ENCODE measurements around the gene TNNT3.

TNNT3 gene

GRCh38 chr11:1964348-1964747 lies 44.8 kb downstream of the TNNT3 start:
- no peak for DNase-seq

GRCh38 chr11:1964955-1965354 lies 45.5 kb downstream of the TNNT3 start:
- no peak for DNase-seq

DNA sequence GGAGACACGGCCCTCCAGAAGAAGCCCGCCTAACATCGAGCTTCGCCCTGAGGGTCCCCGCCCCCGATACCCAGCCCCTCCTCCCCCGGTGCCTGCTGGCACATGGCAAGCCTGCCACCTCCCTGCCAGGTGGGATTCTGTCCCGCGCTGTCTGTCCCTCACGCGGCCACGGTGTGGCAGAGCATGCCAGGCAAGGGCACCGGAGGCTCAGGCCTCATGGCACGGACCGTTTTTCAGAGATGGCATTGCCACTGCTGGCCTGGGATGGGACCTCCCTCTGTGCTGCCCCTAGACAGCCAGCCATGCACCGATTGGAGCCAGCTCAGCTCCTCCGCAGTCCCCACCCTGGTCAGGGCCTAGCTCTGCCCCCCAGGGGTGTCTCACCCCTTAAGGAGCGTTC lies 47.0 kb downstream of the TNNT3 start:
- no peak for DNase-seq

DNA sequence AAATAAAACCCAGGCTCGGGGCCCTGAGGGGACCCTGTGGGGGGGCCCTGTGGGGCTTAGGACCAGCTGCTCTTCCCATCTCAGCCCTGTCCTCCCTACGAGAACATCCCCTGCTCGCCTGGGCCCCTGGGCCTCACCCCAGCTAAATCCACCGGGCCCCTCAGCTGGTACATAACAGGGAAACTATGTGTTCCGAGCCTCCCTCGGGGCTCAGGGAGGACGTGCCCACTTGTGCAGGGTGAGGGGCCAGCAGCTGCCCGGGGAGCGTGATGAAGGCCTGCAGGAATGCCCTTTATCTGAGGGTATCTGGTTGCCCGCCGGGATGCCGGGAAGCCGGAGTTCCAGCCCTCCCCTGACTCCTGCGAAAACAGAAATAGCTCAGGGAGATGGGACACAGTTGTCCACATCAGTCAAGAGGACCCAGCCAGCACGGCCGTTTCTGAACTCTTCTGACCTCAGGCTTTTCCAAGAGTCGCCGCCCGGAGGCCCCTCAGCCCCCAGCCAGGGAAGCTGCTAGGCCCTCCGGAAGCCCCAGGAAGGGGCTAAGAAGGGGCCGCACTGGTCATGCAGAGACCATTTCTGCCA lies 48.2 kb downstream of the TNNT3 start:
- no peak for DNase-seq

GRCh38 chr11:1968454-1969002 lies 49.0 kb downstream of the TNNT3 start:
- DNase-seq = no peak

- no peak for DNase-seq
Measured at GRCh38 chr11:1969035-1969434, 49.5 kb downstream of the TNNT3 start.

- no peak for DNase-seq
Measured at GRCh38 chr11:1969776-1970175, 50.3 kb downstream of the TNNT3 start.

- no peak for DNase-seq
Measured at GRCh38 chr11:1970956-1971355, 51.5 kb downstream of the TNNT3 start.

GRCh38 chr11:1975185-1975584 lies 55.7 kb downstream of the TNNT3 start:
- DNase-seq = no peak

DNA sequence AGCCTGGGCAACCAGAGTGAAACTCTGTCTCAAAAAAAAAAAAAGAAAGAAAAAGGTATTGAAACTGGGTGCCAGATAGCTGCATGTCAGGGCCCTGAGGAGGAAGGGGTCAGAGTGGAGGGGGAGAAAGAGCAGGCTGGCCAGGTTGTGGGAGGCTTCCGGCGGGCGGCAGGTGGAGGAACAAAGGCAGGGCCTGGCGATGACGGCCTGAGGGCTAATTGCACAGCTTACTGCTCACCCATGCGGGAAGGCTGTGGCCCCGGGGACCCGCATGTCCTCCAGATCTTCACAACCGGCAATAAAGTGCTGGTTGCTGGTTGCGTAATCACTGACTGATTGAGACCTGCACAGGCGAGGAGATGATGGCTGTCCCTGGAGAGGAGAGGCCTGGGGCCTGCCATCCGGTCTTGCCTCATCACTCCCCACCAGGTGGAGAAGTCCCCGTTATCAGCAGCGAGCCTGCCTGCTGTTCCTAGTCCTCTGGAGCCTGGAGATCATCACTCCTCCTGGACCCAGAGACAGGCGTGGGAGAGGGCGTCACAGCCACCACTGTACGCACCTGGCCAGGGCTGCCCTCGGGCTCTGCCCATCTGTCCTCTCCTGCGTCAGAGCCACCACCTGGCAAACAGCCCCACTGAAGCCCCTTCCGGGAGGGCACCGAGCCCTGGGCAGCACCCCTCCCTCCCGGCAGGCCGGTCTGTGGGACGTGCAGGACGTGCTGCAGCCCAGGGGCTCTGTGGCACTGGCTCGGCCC lies 59.4 kb downstream of the TNNT3 start:
- no peak for DNase-seq

- no peak for DNase-seq
Measured at GRCh38 chr11:1979607-1980006, 60.1 kb downstream of the TNNT3 start.

GRCh38 chr11:1982873-1983600 lies 63.5 kb downstream of the TNNT3 start:
- DNase-seq = no peak

GRCh38 chr11:1983601-1983961 lies 64.1 kb downstream of the TNNT3 start:
- no peak for DNase-seq

DNA sequence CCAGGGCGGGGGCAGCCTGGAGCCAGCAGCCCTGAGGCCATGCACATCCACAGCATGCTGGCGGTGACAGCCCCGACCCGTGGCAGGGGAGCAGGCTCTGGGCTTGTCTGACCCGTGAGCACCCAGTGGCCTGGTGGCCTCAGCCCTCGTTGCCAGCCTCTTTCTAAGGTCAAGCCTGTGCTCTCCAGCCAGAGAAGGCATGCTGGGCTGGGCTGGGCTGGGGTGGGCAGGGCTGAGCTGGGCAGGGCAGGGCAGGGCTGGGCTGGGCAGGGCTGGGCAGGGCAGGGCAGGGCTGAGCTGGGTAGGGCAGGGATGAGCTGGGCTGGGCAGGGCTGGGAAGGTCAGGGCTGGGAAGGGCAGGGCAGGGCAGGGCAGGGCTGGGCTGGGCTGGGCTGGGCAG lies 67.5 kb downstream of the TNNT3 start:
- DNase-seq = no peak

DNA sequence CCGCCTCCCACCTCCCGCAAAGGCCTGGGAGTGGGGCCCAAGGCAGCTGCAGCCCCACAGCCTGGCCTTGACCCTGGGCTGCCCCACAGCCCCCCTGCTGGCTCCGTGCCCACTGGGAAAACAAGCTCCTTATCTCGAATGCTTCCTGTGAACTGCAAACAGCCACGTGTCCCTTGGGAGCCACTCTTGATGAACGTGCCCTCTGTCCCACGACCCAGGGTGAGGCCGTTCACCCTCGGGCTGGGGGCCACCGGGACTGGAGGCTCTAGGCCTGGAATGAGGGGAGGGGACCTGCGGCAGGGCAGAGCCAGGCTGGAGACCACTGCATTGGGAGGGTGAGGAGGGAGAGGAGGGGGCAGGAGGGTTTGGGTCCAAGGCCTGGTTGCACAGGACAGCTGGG lies 68.7 kb downstream of the TNNT3 start:
- DNase-seq = no peak

Data from T-helper 1 cell (primary cell).